Lung (tissue), 12 donors: Measurements from ENCODE around the gene PCDHB7. TPM values are rescaled to one million over a fixed set of nuclear protein-coding genes. Genes with fewer than 3 reads are reported as not detected.
"Not testable (repeated sequence)": the region's sequence is repeated elsewhere in the genome, so short reads cannot be mapped to it uniquely, and the experiment has no call there.

ENCODE experiments used
- ATAC-seq: fragments of 200-7000 bp; cut with Tn5 transposase; one replicate; pipeline ENCODE4 v1.9.1; 2020; ENCODE audit warnings: moderate number of reproducible peaks; ENCODE audit not compliant: insufficient read depth, low FRiP score
- DNase-seq, 3 donors: peaks; one replicate each; pipeline ENCODE4 v3.0.0-alpha.2; 2013 to 2017
- H3K27ac ChIP-seq, 2 donors: one replicate each; pipeline ENCODE4 v1.5.1; 2013; ENCODE audit warnings: mild to moderate bottlenecking in 2 of 2, moderate library complexity in 2 of 2, control low read depth in 1 of 2, inconsistent platforms in 1 of 2, low read depth in 1 of 2, low read length in 1 of 2
- H3K27me3 ChIP-seq, 3 donors: one replicate each; pipeline ENCODE4 v1.5.1; 2013; ENCODE audit warnings: low read length in 2 of 3; ENCODE audit not compliant: control insufficient read depth in 3 of 3, insufficient read depth in 3 of 3
- H3K36me3 ChIP-seq, 4 donors: one replicate each; pipeline ENCODE4 v1.5.1; 2013; ENCODE audit warnings: low read length in 4 of 4, mild to moderate bottlenecking in 1 of 4, moderate library complexity in 1 of 4; ENCODE audit not compliant: control insufficient read depth in 4 of 4, insufficient read depth in 4 of 4
- H3K4me1 ChIP-seq, 5 donors: one replicate each; pipeline ENCODE4 v1.5.1; 2013; ENCODE audit warnings: low read length in 5 of 5, mild to moderate bottlenecking in 2 of 5, moderate library complexity in 1 of 5; ENCODE audit not compliant: control insufficient read depth in 5 of 5, insufficient read depth in 5 of 5
- H3K4me3 ChIP-seq: one replicate; pipeline ENCODE4 v1.5.1; 2013; ENCODE audit warnings: mild to moderate bottlenecking, control low read depth, moderate library complexity
- H3K9ac ChIP-seq, 2 donors: one replicate each; pipeline ENCODE4 v1.5.1; 2013; ENCODE audit warnings: low read length in 2 of 2, control low read depth in 1 of 2; ENCODE audit not compliant: insufficient read depth in 1 of 2
- H3K9me3 ChIP-seq, 4 donors: one replicate each; pipeline ENCODE4 v1.5.1; 2013; ENCODE audit warnings: low read length in 3 of 4, mild to moderate bottlenecking in 1 of 4, moderate library complexity in 1 of 4; ENCODE audit not compliant: control insufficient read depth in 4 of 4, insufficient read depth in 3 of 4
- CTCF ChIP-seq: IDR thresholded peaks from 2 replicates; pipeline ENCODE4 v1.5.1; 2012; ENCODE audit warnings: mild to moderate bottlenecking; ENCODE audit errors: control extremely low read depth, extremely low read depth
- WGBS, 2 donors: extraction: QIAGEN DNeasy Blood & Tissue Kit; methylation state at CpG; one replicate each; pipeline ENCODE4 v1.1.7; 2013; 5-methylcytosine and 5-hydroxymethylcytosine counted together
- polyA plus RNA-seq, 2 donors: library from polyadenylated mRNA; stranded (reverse); fragments of 200-250 nt; gene quantifications; one replicate each; pipeline ENCODE4 v1.2.1, GENCODE V29; 2013
- total RNA-seq, 2 donors: library from RNA; depleted of rRNA in 1 of 2; stranded (reverse); fragments of >200 nt in 1 of 2; gene quantifications; one replicate each; pipeline ENCODE4 v1.2.1, GENCODE V29; 2014 to 2021
- donor health status: control.
- donor health status: control.
- donor health status: Bipolar disorder and iron deficiency.
- donor health status: healthy.
- donor health status: DM: yes; HTN: yes; CAD: no.

Gene PCDHB7
- total and polyA plus RNA-seq, 4 donors: 0.31 to 4.7 (median 1.8) TPM

DNA sequence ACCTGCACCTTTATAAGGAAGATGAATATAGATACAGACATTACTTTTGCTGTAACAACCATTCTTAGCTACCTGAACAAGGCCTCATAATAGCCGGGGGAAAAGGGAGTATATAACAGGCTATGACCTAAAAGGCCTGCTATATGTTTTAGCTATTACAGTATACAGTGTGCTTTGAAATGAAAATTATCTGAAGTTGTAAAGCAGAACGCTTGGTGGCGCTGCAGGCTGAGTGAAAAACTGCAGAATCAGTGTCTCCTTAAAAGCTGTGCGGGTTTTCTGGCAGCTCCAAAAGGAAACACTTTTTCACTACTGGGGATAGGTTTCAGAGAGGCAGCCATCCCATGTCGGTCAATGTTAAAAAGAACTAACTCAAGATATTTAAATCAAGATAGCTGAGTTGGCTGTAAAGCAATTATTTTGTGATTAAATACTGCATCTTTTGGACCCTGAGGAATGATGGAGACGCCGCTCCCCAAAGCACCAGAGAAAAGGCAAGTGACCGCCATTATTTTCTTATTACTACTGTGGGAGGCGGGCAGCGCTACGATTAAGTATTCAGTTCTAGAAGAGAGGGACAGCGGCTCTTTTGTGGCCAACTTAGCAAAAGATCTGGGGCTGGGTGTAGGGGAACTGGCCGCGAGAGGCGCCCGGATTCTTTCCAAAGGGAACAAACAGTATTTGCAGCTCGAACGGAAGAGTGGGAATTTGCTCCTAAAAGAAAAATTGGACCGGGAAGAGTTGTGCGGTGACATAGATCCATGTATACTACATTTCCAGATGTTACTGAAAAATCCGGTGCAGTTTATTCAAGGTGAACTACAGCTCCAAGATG lies 16.7 kb upstream of the PCDHB7 start:
- no peak overlapping the region for H3K27ac ChIP-seq
- peaks cover 0 to 41% (median 14%) of the 10 kb centered on the region in 4 donors for H3K9me3 ChIP-seq
- H3K27me3 ChIP-seq: peaks cover 0 to 2% (median 0%) of the 10 kb centered on the region in 3 donors
- H3K36me3 ChIP-seq: no peaks in the 10 kb centered on the region
- ATAC-seq: no peak
- no peak for TF ChIP-seq CTCF
- H3K9ac ChIP-seq: no peak overlapping the region
- no peak overlapping the region for H3K4me3 ChIP-seq
- WGBS, 2 donors: 26 to 35% methylated on average over 21 of the region's 21 CpGs
- no peak for DNase-seq
- H3K4me1 ChIP-seq: no peaks in the 10 kb centered on the region

DNA sequence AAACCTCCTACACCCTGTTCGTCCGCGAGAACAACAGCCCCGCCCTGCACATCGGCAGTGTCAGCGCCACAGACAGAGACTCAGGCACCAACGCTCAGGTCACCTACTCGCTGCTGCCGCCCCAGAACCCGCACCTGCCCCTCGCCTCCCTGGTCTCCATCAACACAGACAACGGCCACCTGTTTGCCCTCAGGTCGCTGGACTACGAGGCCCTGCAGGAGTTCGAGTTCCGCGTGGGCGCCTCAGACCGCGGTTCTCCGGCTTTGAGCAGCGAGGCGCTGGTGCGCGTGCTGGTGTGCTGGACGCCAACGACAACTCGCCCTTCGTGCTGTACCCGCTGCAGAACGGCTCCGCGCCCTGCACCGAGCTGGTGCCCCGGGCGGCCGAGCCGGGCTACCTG lies 15.1 kb upstream of the PCDHB7 start:
- not testable (repeated sequence) for H3K36me3 ChIP-seq, ATAC-seq, H3K9ac ChIP-seq, H3K27me3 ChIP-seq, H3K27ac ChIP-seq, H3K4me3 ChIP-seq, H3K4me1 ChIP-seq, DNase-seq
- H3K9me3 ChIP-seq: peaks cover 0 to 25% (median 10%) of the 10 kb centered on the region in 4 donors
- WGBS, 2 donors: 29 to 41% methylated on average over 36 to 38 of the region's 38 CpGs

DNA sequence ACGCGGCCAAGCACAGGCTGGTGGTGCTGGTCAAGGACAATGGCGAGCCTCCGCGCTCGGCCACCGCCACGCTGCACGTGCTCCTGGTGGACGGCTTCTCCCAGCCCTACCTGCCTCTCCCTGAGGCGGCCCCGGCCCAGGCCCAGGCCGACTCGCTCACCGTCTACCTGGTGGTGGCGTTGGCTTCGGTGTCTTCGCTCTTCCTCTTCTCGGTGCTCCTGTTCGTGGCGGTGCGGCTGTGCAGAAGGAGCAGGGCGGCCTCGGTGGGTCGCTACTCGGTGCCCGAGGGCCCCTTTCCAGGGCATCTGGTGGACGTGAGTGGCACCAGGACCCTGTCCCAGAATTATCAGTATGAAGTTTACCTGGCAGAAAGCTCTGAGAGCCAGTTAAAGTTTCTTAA lies 14.5 kb upstream of the PCDHB7 start:
- ATAC-seq, H3K4me1 ChIP-seq: not testable (repeated sequence)
- 23 to 35% methylated on average over 9 to 25 of the region's 28 CpGs for WGBS, 2 donors

DNA sequence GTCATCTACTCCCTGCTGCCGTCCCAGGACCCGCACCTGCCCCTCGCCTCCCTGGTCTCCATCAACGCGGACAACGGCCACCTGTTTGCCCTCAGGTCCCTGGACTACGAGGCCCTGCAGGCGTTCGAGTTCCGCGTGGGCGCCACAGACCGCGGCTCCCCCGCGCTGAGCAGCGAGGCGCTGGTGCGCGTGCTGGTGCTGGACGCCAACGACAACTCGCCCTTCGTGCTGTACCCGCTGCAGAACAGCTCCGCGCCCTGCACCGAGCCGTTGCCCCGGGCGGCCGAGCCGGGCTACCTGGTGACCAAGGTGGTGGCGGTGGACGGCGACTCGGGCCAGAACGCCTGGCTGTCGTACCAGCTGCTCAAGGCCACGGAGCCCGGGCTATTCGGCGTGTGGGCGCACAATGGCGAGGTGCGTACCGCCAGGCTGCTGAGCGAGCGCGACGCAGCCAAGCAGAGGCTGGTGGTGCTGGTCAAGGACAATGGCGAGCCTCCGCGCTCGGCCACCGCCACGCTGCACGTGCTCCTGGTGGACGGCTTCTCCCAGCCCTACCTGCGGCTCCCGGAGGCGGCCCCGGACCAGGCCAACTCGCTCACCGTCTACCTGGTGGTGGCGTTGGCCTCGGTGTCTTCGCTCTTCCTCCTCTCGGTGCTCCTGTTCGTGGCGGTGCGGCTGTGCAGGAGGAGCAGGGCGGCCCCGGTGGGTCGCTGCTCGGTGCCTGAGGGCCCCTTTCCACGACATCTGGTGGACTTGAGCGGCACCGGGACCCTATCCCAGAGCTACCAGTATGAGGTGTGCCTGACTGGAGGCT lies 2.1 kb downstream of the PCDHB7 start:
- not testable (repeated sequence) for ATAC-seq, H3K4me3 ChIP-seq, H3K27me3 ChIP-seq, H3K36me3 ChIP-seq, H3K9ac ChIP-seq, H3K4me1 ChIP-seq, H3K27ac ChIP-seq, DNase-seq
- WGBS, 2 donors: 36 to 55% methylated on average over 46 to 79 of the region's 79 CpGs
- H3K9me3 ChIP-seq: peaks cover 6 to 39% (median 23%) of the 10 kb centered on the region in 4 donors

More for the DNA sequence above, 14.5 kb upstream of the PCDHB7 start:
- not testable (repeated sequence) for H3K36me3 ChIP-seq, H3K27ac ChIP-seq, H3K4me3 ChIP-seq, H3K9ac ChIP-seq, H3K27me3 ChIP-seq, DNase-seq
- H3K9me3 ChIP-seq: peaks cover 0 to 24% (median 11%) of the 10 kb centered on the region in 4 donors
